CD4-positive, CD25-positive, alpha-beta regulatory T cell (primary cell): ENCODE measurements around the gene C11orf21. TPM values are rescaled to one million over a fixed set of nuclear protein-coding genes. Genes with fewer than 3 reads are reported as not detected.
A peak's percentile ranks its signal among the peaks of the same experiment; 100 is the strongest.

ENCODE experiments used
- ATAC-seq, 2 donors: fragments of 150-1000 bp; cut with Tn5 transposase; one replicate each; pipeline ENCODE4 v1.10.0; 2021; ENCODE audit warnings: low read depth in 2 of 2, moderate number of reproducible peaks in 2 of 2, moderate library complexity in 1 of 2
- DNase-seq, 3 donors: peaks; one replicate each; pipeline versions ENCODE4 v3.0.0 to v3.0.0-alpha.2; 2012 to 2022; ENCODE audit warnings: mixed read lengths in 1 of 3
- H3K27ac ChIP-seq: one replicate; pipeline ENCODE4 v1.7.0; 2013; ENCODE audit warnings: mild to moderate bottlenecking, low read length; ENCODE audit not compliant: insufficient read depth, poor library complexity, severe bottlenecking
- H3K27me3 ChIP-seq: one replicate; pipeline ENCODE4 v1.7.0; 2013; ENCODE audit warnings: low read length; ENCODE audit not compliant: control insufficient read depth, insufficient read depth
- H3K36me3 ChIP-seq: one replicate; pipeline ENCODE4 v1.7.0; 2013; ENCODE audit warnings: mild to moderate bottlenecking, low read length, moderate library complexity; ENCODE audit not compliant: control insufficient read depth, insufficient read depth
- H3K4me1 ChIP-seq: 2 replicates; pipeline ENCODE4 v1.7.0; 2013; ENCODE audit warnings: mild to moderate bottlenecking, low read length; ENCODE audit not compliant: insufficient read depth, control insufficient read depth, poor library complexity, severe bottlenecking
- H3K4me3 ChIP-seq: one replicate; pipeline ENCODE4 v1.7.0; 2013; ENCODE audit warnings: low read depth, mild to moderate bottlenecking, low read length, moderate library complexity
- H3K9me3 ChIP-seq, 2 experiments: 1 replicate in 1 of 2; 2 replicates in 1 of 2; pipeline ENCODE4 v1.7.0; 2013; ENCODE audit warnings: low read length in 2 of 2, mild to moderate bottlenecking in 1 of 2, moderate library complexity in 1 of 2; ENCODE audit not compliant: control insufficient read depth in 2 of 2
- H3K27ac Mint-ChIP-seq, 3 donors: one replicate each; pipeline ENCODE4 v1.8.0; 2020 to 2022; ENCODE audit warnings: mild to moderate bottlenecking in 3 of 3, mixed read lengths in 3 of 3, moderate library complexity in 2 of 3
- H3K27me3 Mint-ChIP-seq: one replicate; pipeline ENCODE4 v1.8.0; 2022; ENCODE audit warnings: mild to moderate bottlenecking, mixed read lengths
- H3K36me3 Mint-ChIP-seq: one replicate; pipeline ENCODE4 v1.8.0; 2020; ENCODE audit warnings: mixed read lengths
- H3K4me1 Mint-ChIP-seq, 4 donors: one replicate each; pipeline ENCODE4 v1.8.0; 2020 to 2022; ENCODE audit warnings: mixed read lengths in 4 of 4, mild to moderate bottlenecking in 1 of 4
- H3K4me3 Mint-ChIP-seq, 4 donors: one replicate each; pipeline ENCODE4 v1.8.0; 2020 to 2022; ENCODE audit warnings: mild to moderate bottlenecking in 4 of 4, mixed read lengths in 4 of 4, moderate library complexity in 3 of 4
- H3K9me3 Mint-ChIP-seq, 7 donors: one replicate each; pipeline ENCODE4 v1.8.0; 2020 to 2022; ENCODE audit warnings: mixed read lengths in 7 of 7, mild to moderate bottlenecking in 3 of 7, moderate library complexity in 2 of 7
- polyA plus RNA-seq, 4 donors: library from polyadenylated mRNA; unstranded; fragments of 300-500 nt; fragmentation: Illumina TruSeq; gene quantifications; one replicate each; pipeline ENCODE4 v1.2.3, GENCODE V29; 2021
- total RNA-seq: library from RNA; stranded (reverse); gene quantifications from one replicate; pipeline ENCODE4 v1.2.3, GENCODE V29; 2022

C11orf21 gene
- total and polyA plus RNA-seq, 5 donors from 2014 or later: 11.9 to 41.8 (median 16.8) TPM

- Histone ChIP-seq H3K27me3 (no peaks in the 10 kb centered on the region), H3K9me3 (no peaks in the 10 kb centered on the region), H3K4me3 (peak overlapping the region; percentile 72), H3K4me1 (peaks cover 69% of the 10 kb centered on the region), H3K36me3 (no peaks in the 10 kb centered on the region), H3K27ac (peak overlapping the region; percentile 80)
- H3K36me3 Mint-ChIP-seq: no peaks in the 10 kb centered on the region
- H3K4me3 Mint-ChIP-seq: peak overlapping the region; percentile 71 to 98 (median 94)
- H3K27ac Mint-ChIP-seq: peak overlapping the region; percentile 93 to 97 (median 95)
- H3K9me3 Mint-ChIP-seq: no peaks in the 10 kb centered on the region
- DNase-seq (peak in 2 of 3 donors; percentile 41 to 65), ATAC-seq (peak in 1 of 2 donors; percentile 11)
- H3K27me3 Mint-ChIP-seq: no peaks in the 10 kb centered on the region
- H3K4me1 Mint-ChIP-seq: peaks cover 0 to 61% (median 23%) of the 10 kb centered on the region in 4 donors
Measured at GRCh38 chr11:2305788-2306451, 4.2 kb upstream of the C11orf21 start.

- Histone ChIP-seq H3K9me3 (no peaks in the 10 kb centered on the region), H3K4me3 (peak overlapping the region; percentile 72), H3K36me3 (no peaks in the 10 kb centered on the region), H3K4me1 (peaks cover 75% of the 10 kb centered on the region), H3K27ac (peak overlapping the region; percentile 80), H3K27me3 (no peaks in the 10 kb centered on the region)
- peak; percentile 69 to 78 (median 78) for DNase-seq
- H3K4me3 Mint-ChIP-seq: peak overlapping the region; percentile 71 to 98 (median 94)
- peak; percentile 51 to 57 for ATAC-seq
- peaks cover 0 to 67% (median 24%) of the 10 kb centered on the region in 4 donors for H3K4me1 Mint-ChIP-seq
- no peaks in the 10 kb centered on the region for H3K36me3 Mint-ChIP-seq
- H3K27ac Mint-ChIP-seq: peak overlapping the region; percentile 32 to 95 (median 93)
- no peaks in the 10 kb centered on the region for H3K27me3 Mint-ChIP-seq
- H3K9me3 Mint-ChIP-seq: no peaks in the 10 kb centered on the region
Measured at GRCh38 chr11:2305140-2305778, 3.5 kb upstream of the C11orf21 start.

GRCh38 chr11:2304506-2305139, 2.9 kb upstream of the C11orf21 start:
- no peak for ATAC-seq
- DNase-seq: no peak
- Histone ChIP-seq H3K9me3 (no peaks in the 10 kb centered on the region), H3K4me1 (peaks cover 79% of the 10 kb centered on the region), H3K27ac (peak overlapping the region; percentile 80), H3K27me3 (no peaks in the 10 kb centered on the region), H3K36me3 (no peaks in the 10 kb centered on the region), H3K4me3 (no peak overlapping the region)
- Mint-ChIP-seq H3K27ac (peak overlapping the region; percentile 83 to 95 (median 90)), H3K36me3 (no peaks in the 10 kb centered on the region), H3K4me3 (peak overlapping the region; percentile 71 to 98 (median 94)), H3K27me3 (no peaks in the 10 kb centered on the region), H3K9me3 (no peaks in the 10 kb centered on the region), H3K4me1 (peaks cover 0 to 68% (median 25%) of the 10 kb centered on the region in 4 donors)

- no peak for ATAC-seq
- H3K27ac ChIP-seq: peak overlapping the region; percentile 80
- H3K27me3 ChIP-seq: no peaks in the 10 kb centered on the region
- H3K36me3 Mint-ChIP-seq: no peaks in the 10 kb centered on the region
- H3K9me3 ChIP-seq: no peaks in the 10 kb centered on the region
- H3K4me3 Mint-ChIP-seq: peak overlapping the region; percentile 94 to 99 (median 96)
- no peak for DNase-seq
- no peaks in the 10 kb centered on the region for H3K9me3 Mint-ChIP-seq
- H3K27ac Mint-ChIP-seq: peak overlapping the region; percentile 90 to 95 (median 93)
- H3K4me1 Mint-ChIP-seq: peaks cover 0 to 76% (median 29%) of the 10 kb centered on the region in 4 donors
- no peaks in the 10 kb centered on the region for H3K36me3 ChIP-seq
- peaks cover 86% of the 10 kb centered on the region for H3K4me1 ChIP-seq
- H3K27me3 Mint-ChIP-seq: no peaks in the 10 kb centered on the region
- peak overlapping the region; percentile 81 for H3K4me3 ChIP-seq
Measured at GRCh38 chr11:2303627-2304505, 2.1 kb upstream of the C11orf21 start.

GRCh38 chr11:2302896-2303626, 1.3 kb upstream of the C11orf21 start:
- Mint-ChIP-seq H3K27ac (peak overlapping the region; percentile 90 to 95 (median 93)), H3K36me3 (peaks cover 1% of the 10 kb centered on the region), H3K9me3 (no peaks in the 10 kb centered on the region), H3K27me3 (no peaks in the 10 kb centered on the region), H3K4me3 (peak overlapping the region; percentile 94 to 99 (median 96)), H3K4me1 (peaks cover 0 to 81% (median 30%) of the 10 kb centered on the region in 4 donors)
- no peaks in the 10 kb centered on the region for H3K9me3 ChIP-seq
- H3K4me3 ChIP-seq: peak overlapping the region; percentile 81
- peaks cover 93% of the 10 kb centered on the region for H3K4me1 ChIP-seq
- DNase-seq (peak in 1 of 3 donors; percentile 36), ATAC-seq (no peak)
- H3K36me3 ChIP-seq: no peaks in the 10 kb centered on the region
- H3K27ac ChIP-seq: peak overlapping the region; percentile 80
- no peaks in the 10 kb centered on the region for H3K27me3 ChIP-seq

- Histone ChIP-seq H3K9me3 (no peaks in the 10 kb centered on the region), H3K27ac (peak overlapping the region; percentile 80), H3K4me1 (peaks cover 89% of the 10 kb centered on the region), H3K36me3 (no peaks in the 10 kb centered on the region), H3K4me3 (peak overlapping the region; percentile 81), H3K27me3 (no peaks in the 10 kb centered on the region)
- Mint-ChIP-seq H3K27me3 (no peaks in the 10 kb centered on the region), H3K4me1 (peaks cover 0 to 82% (median 30%) of the 10 kb centered on the region in 4 donors), H3K9me3 (no peaks in the 10 kb centered on the region), H3K4me3 (peak overlapping the region; percentile 94 to 99 (median 96)), H3K27ac (peak overlapping the region; percentile 90 to 96 (median 93)), H3K36me3 (peaks cover 8% of the 10 kb centered on the region)
- ATAC-seq: peak; percentile 21 to 24
- DNase-seq: peak in 2 of 3 donors; percentile 24 to 54
Measured at GRCh38 chr11:2302306-2302895, 683 bp upstream of the C11orf21 start.
